Measurements from ENCODE around the gene CCDC186. TPM values are rescaled to one million over a fixed set of nuclear protein-coding genes. Genes with fewer than 3 reads are reported as not detected.

The CCDC186 gene
- total RNA-seq, 1 experiment from 2014 or later: 14.3 TPM

GRCh38 chr10:114131094-114131493 lies 42.9 kb downstream of the CCDC186 start:
- no peak for DNase-seq
- Histone ChIP-seq H3K4me3 (no peak overlapping the region), H3F3A (ENCODE audit: insufficient read depth, low read depth) (no peaks in the 10 kb centered on the region), H2AFZ (no peak overlapping the region), H3K4me2 (no peak overlapping the region), H3K27me3 (ENCODE audit: insufficient read depth, low read depth) (no peaks in the 10 kb centered on the region), H3K4me1 (replicated peaks; ENCODE audit: insufficient read depth) (no peaks in the 10 kb centered on the region), H3K9me2 (ENCODE audit: insufficient read depth) (no peaks in the 10 kb centered on the region), H3K36me3 (ENCODE audit: low read depth) (0 out of 2 replicates have a peak, but pooled peaks cover 3% of the 10 kb centered on the region), H3K27ac (no peak overlapping the region), H3K79me2 (ENCODE audit: low read depth) (no peaks in the 10 kb centered on the region), H4K20me1 (ENCODE audit: insufficient read depth) (no peaks in the 10 kb centered on the region), H3K9me3 (ENCODE audit: insufficient read depth, low read depth) (no peaks in the 10 kb centered on the region)
- BruUV-seq (replicated peaks): no TSS peak
- CTCF ChIA-PET: no interaction called here
- intact Hi-C loops (cut with micrococcal nuclease; ENCODE audit: unreplicated experiment): no loop called here
- POLR2A ChIA-PET (ENCODE audit: unreplicated experiment): no interaction called here
- TF ChIP-seq CTCF (conservative IDR thresholded peaks at IDR 0.05): no peak
- no peak for TF ChIP-seq EZH2 (IDR thresholded peaks at IDR 0.05; ENCODE audit: low read depth)

GRCh38 chr10:114121031-114121430 lies 53.0 kb downstream of the CCDC186 start:
- Histone ChIP-seq H4K20me1 (ENCODE audit: insufficient read depth) (no peaks in the 10 kb centered on the region), H3K4me3 (no peak overlapping the region), H3K79me2 (ENCODE audit: low read depth) (no peaks in the 10 kb centered on the region), H3K4me2 (no peak overlapping the region), H3K27me3 (ENCODE audit: insufficient read depth, low read depth) (no peaks in the 10 kb centered on the region), H3K27ac (no peak overlapping the region), H3K9me3 (ENCODE audit: insufficient read depth, low read depth) (no peaks in the 10 kb centered on the region), H3K36me3 (ENCODE audit: low read depth) (no peaks in the 10 kb centered on the region), H3K9me2 (ENCODE audit: insufficient read depth) (no peaks in the 10 kb centered on the region), H2AFZ (no peak overlapping the region), H3K4me1 (replicated peaks; ENCODE audit: insufficient read depth) (no peaks in the 10 kb centered on the region), H3F3A (ENCODE audit: insufficient read depth, low read depth) (no peaks in the 10 kb centered on the region)
- DNase-seq: no peak
- POLR2A ChIA-PET (ENCODE audit: unreplicated experiment): no interaction called here
- intact Hi-C loops (cut with micrococcal nuclease; ENCODE audit: unreplicated experiment): no loop called here
- no TSS peak for BruUV-seq (replicated peaks)
- TF ChIP-seq EZH2 (IDR thresholded peaks at IDR 0.05; ENCODE audit: low read depth): no peak
- TF ChIP-seq CTCF (conservative IDR thresholded peaks at IDR 0.05): 0 out of 2 replicates have a peak, but pooled peaks have one; percentile 31
- CTCF ChIA-PET: no interaction called here

- no peaks in the 10 kb centered on the region for H3K4me1 ChIP-seq (replicated peaks; ENCODE audit: insufficient read depth)
- H3K4me3 ChIP-seq: no peak overlapping the region
- CTCF ChIA-PET: no interaction called here
- no TSS peak for BruUV-seq (replicated peaks)
- H3K9me3 ChIP-seq (ENCODE audit: insufficient read depth, low read depth): no peaks in the 10 kb centered on the region
- H3K79me2 ChIP-seq (ENCODE audit: low read depth): no peaks in the 10 kb centered on the region
- TF ChIP-seq CTCF (conservative IDR thresholded peaks at IDR 0.05) (no peak), EZH2 (IDR thresholded peaks at IDR 0.05; ENCODE audit: low read depth) (no peak)
- intact Hi-C loops (cut with micrococcal nuclease; ENCODE audit: unreplicated experiment): no loop called here
- H3K36me3 ChIP-seq (ENCODE audit: low read depth): no peaks in the 10 kb centered on the region
- H3K27me3 ChIP-seq (ENCODE audit: insufficient read depth, low read depth): no peaks in the 10 kb centered on the region
- POLR2A ChIA-PET (ENCODE audit: unreplicated experiment): no interaction called here
- H3K9me2 ChIP-seq (ENCODE audit: insufficient read depth): no peaks in the 10 kb centered on the region
- H3F3A ChIP-seq (ENCODE audit: insufficient read depth, low read depth): no peaks in the 10 kb centered on the region
- no peak overlapping the region for H3K27ac ChIP-seq
- H4K20me1 ChIP-seq (ENCODE audit: insufficient read depth): no peaks in the 10 kb centered on the region
- no peak overlapping the region for H2AFZ ChIP-seq
- no peak for DNase-seq
- H3K4me2 ChIP-seq: no peak overlapping the region
These were observed 55.5 kb downstream of the CCDC186 start for GRCh38 chr10:114118514-114118913.

Data from PC-9 (cell line).